GM21447 (cell line): ENCODE results near the gene NEDD9.
A peak's percentile ranks its signal among the peaks of the same experiment; 100 is the strongest.

Experiments used
- ATAC-seq: cut with Tn5 transposase; IDR thresholded peaks from one replicate; pipeline ENCODE4 v1.9.1; 2021; ENCODE audit not compliant: unreplicated experiment

NEDD9 gene

GRCh38 chr6:11262242-11262641 lies 29.8 kb upstream of the NEDD9 start:
- no peak for ATAC-seq

GRCh38 chr6:11260249-11261038 lies 28.0 kb upstream of the NEDD9 start:
- no peak for ATAC-seq

- ATAC-seq = peak; percentile 77
Observed at GRCh38 chr6:11258260-11259237, 26.1 kb upstream of the NEDD9 start.

- no peak for ATAC-seq
Observed at GRCh38 chr6:11255610-11256009, 23.1 kb upstream of the NEDD9 start.

- no peak for ATAC-seq
Observed at GRCh38 chr6:11253594-11253993, 21.1 kb upstream of the NEDD9 start.

- no peak for ATAC-seq
Observed at GRCh38 chr6:11251553-11252360, 19.3 kb upstream of the NEDD9 start.

GRCh38 chr6:11250108-11250507 lies 17.6 kb upstream of the NEDD9 start:
- no peak for ATAC-seq

GRCh38 chr6:11248974-11249761 lies 16.7 kb upstream of the NEDD9 start:
- no peak for ATAC-seq

- ATAC-seq = no peak
Observed at GRCh38 chr6:11246722-11247121, 14.3 kb upstream of the NEDD9 start.

- no peak for ATAC-seq
Observed at GRCh38 chr6:11245381-11246256, 13.2 kb upstream of the NEDD9 start.

- no peak for ATAC-seq
Observed at GRCh38 chr6:11244387-11245126, 12.1 kb upstream of the NEDD9 start.

- no peak for ATAC-seq
Observed at GRCh38 chr6:11243861-11244260, 11.4 kb upstream of the NEDD9 start.

- ATAC-seq = no peak
Observed at GRCh38 chr6:11242711-11243110, 10.2 kb upstream of the NEDD9 start.

- no peak for ATAC-seq
Observed at GRCh38 chr6:11241793-11242201, 9.3 kb upstream of the NEDD9 start.

GRCh38 chr6:11241154-11241792 lies 8.8 kb upstream of the NEDD9 start:
- no peak for ATAC-seq

GRCh38 chr6:11237956-11238355 lies 5.5 kb upstream of the NEDD9 start:
- no peak for ATAC-seq

GRCh38 chr6:11237428-11237827 lies 5.0 kb upstream of the NEDD9 start:
- no peak for ATAC-seq

- ATAC-seq = no peak
Observed at GRCh38 chr6:11236915-11237314, 4.4 kb upstream of the NEDD9 start.
